GM19468 (cell line): ENCODE data around the gene ADCY4.
"Not testable (repeated sequence)": the region's sequence is repeated elsewhere in the genome, so short reads cannot be mapped to it uniquely, and the experiment has no call there.

Source experiments
- ATAC-seq: cut with Tn5 transposase; IDR thresholded peaks from one replicate; pipeline ENCODE4 v1.9.1; 2021; ENCODE audit warnings: mild to moderate bottlenecking, moderate library complexity, moderate number of reproducible peaks; ENCODE audit not compliant: unreplicated experiment; ENCODE audit errors: extremely low read depth

The ADCY4 gene

DNA sequence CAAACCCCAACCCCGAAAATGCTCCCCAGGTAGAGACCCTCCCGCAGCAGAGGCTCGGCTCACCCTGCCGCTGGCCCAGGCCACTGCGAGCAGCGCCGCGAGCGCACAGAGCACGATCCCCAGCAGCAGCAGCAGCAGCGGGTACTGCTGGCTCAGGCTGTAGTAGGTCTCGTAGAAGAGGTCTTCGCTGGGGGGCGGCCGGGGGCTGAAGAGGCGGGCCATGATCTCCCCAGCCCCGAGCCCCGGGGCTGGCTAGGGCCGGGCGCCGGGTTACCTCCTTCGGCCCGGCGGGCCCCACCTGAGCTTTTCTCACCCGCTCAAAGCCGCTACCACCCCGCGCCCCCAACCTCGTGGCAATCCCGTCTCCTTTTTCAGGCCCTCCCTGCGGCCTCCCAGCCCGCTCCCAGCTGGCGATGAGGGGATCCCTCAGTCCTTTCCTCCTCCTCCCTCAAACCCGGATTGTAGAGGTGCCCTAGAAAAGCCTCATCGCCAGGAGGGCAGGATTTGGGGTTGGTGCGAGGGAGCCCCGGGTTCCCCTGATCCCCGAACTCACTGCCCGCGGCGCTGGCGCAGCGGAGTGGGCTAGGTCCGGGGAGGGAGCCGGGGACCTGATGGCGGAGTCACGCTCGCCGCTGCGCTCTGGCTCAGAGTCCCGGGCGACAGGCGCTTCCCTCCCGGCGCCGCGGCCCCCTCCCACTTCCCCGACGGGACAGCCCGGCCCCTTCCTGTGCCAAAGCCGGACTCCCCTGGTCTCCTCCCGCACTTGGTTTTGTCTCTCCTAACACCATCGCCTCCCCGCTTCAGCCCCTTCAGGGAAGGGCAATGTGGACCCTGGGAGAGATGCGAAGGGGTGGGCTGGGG, at the start of gene ADCY4:
Gene ADCY4, minus strand, starts transcription at position 641 of the 861 bp plus-strand sequence. Its CDS starts 419 bp downstream, at position 222.
- no peak for ATAC-seq

DNA sequence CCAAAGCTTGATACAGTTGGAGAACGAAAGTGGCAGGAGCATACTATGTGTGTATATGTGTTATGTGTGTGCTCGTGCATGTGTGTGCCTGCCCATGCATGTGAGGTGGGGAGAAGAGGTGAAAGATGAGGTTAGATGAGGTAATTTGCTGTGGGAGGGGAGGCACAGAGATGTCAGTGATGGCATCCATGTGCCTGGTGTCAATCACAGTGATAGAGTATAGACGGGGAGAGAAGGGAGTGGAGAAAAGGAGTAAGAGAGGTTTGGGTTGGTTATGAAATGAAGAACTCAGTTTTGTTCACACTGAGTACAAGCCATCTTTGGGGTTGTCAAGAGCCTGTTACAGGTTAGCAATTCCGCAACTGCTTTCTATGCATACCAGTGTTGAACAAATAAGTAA, 49.3 kb upstream of the ADCY4 start:
- no peak for ATAC-seq

- no peak for ATAC-seq
Measured at GRCh38 chr14:24382064-24382371, 47.1 kb upstream of the ADCY4 start.

DNA sequence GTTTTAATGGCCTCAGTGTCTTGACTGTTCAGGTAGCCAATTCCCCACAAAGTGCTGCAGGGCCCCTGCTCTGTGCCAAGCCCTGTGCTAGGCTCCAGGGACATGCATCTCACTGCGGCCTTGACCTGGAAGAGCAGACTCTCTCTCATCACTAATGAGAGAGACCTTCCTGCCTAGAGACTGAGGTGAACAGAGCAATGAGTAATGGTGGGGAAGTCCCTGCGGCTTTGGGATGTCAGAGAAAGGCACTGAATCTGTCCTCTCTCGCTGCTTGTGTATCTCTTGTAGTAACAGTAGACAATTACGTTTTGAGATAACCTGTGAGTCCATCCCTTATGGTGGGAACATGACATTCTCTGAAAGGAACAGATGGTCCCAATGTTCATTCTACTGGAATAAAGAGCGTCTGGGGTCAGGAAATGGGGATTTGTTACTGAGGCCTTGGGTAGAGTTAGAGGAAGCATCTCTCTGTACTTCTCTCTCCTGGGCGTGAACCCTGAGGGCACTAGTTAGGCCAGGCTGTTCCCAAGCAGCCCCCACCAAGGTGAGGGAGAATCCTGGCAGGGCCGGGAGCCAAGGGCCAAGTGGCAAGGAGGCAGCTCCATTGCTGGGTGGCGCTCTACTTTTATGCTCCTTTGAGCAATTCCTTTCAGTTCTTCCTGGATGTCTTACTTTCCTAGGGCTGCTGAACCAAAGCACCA, 46.6 kb upstream of the ADCY4 start:
- ATAC-seq, result no peak

- no peak for ATAC-seq
Measured at GRCh38 chr14:24379907-24380730, 45.2 kb upstream of the ADCY4 start.

- no peak for ATAC-seq
Measured at GRCh38 chr14:24378981-24379906, 44.4 kb upstream of the ADCY4 start.

- ATAC-seq, result no peak
Measured at GRCh38 chr14:24378327-24378726, 43.5 kb upstream of the ADCY4 start.

DNA sequence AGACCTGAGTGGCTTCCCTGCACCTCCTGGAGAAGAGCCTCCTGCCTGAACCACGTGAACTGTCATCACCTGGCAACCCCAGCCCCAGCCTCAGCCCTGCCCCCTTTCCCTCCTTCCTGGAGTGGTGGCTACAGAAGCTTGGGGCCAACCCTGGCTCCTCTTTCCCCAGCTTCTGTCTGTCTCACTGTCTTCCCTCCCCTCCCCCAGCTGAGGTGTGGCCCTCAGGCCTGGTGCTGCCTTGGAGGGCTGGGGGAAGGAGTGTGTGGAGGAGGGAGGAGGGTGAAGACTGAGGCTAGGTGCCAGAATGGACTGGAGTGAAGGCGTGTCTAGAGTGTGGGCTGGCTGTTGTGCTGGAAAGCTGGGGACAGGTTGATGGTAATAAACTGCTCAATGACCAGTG, 42.8 kb upstream of the ADCY4 start:
- no peak for ATAC-seq

DNA sequence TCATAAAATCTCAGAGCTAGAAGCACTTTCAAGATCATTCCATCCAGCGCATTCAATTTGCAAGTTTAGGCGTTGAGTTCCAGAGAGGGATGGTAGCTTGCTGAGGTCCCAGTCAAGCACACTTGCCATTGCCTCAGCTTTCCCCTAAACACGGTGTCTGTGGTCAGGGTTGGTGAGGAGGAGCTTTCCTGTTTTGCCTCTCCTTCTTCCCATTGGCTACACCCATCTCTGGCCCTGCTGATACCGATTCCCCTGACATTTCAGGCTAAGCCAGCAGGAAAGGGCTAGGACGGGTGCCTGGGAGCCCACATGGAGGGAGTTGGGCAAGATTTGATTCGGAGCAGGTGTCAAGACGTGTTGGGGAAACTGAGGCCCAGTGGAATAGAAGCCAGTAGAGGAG, 42.3 kb upstream of the ADCY4 start:
- no peak for ATAC-seq

DNA sequence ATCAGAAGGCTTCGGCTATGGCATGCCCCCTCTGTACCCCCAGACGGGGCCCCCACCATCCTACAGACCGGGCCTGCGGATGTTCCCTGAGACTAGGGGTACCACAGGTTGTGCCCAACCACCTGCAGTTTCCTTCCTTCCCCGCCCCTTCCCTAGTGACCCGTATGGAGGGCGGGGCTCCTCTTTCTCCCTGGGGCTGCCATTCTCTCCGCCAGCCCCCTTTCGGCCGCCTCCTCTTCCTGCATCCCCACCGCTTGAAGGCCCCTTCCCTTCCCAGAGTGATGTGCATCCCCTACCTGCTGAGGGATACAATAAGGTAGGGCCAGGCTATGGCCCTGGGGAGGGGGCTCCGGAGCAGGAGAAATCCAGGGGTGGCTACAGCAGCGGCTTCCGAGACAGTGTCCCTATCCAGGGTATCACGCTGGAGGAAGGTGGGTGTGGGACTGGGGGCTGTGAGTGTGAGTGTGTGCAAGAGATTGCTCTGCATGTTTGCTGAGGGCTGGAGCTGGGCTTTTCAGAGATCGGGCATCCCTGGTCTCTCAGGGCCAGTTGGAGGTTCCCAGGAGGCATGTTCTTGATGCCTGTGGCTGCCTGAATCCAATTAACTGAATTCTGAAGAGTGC, 41.7 kb upstream of the ADCY4 start:
- no peak for ATAC-seq

GRCh38 chr14:24372701-24373416, 38.0 kb upstream of the ADCY4 start:
- no peak for ATAC-seq

GRCh38 chr14:24371605-24372004, 36.7 kb upstream of the ADCY4 start:
- ATAC-seq, result not testable (repeated sequence)

DNA sequence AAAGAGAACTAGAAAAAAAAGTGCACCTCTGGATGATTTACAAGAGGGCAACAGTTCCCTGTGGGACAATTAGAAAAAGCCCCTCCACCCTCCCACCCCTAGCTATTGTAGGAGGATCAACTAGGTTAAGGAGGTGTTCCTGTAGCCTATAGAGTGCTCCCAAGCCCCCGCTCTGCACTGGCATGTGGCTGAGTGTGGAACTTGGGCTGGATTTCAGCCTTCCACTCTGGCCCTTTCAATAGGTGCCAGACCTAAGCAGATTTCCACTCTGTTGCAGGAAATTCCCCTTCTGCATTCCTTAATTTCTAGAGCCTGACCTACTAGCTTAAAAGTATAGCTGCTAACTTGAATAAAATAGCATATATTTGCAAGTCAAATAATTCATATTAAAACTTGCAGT, 35.9 kb upstream of the ADCY4 start:
- ATAC-seq, result no peak

GRCh38 chr14:24369907-24370687, 35.2 kb upstream of the ADCY4 start:
- ATAC-seq, result no peak

- no peak for ATAC-seq
Measured at GRCh38 chr14:24369463-24369862, 34.6 kb upstream of the ADCY4 start.

GRCh38 chr14:24368562-24369252, 33.8 kb upstream of the ADCY4 start:
- no peak for ATAC-seq

DNA sequence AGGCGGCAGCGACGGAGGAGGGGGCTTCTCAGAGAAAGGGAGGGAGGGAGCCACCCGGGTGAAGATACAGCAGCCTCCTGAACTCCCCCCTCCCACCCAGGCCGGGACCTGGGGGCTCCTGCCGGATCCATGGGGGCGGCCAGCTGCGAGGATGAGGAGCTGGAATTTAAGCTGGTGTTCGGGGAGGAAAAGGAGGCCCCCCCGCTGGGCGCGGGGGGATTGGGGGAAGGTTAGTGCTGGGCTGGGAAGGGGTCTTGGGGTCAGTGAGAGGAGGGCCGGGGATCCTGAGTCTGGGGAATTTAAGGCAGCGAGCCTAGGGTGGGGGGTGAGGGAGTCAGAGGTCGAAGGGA, 33.3 kb upstream of the ADCY4 start:
- ATAC-seq, result no peak
